IPS-18a (cell line): Measurements from ENCODE around the gene CD33.
"Not testable (repeated sequence)": the region's sequence is repeated elsewhere in the genome, so short reads cannot be mapped to it uniquely, and the experiment has no call there.

Source experiments
- H3K27ac ChIP-seq: one replicate; pipeline ENCODE4 v1.5.1; 2013; ENCODE audit warnings: low read length
- H3K27me3 ChIP-seq: one replicate; pipeline ENCODE4 v1.6.1; 2013; ENCODE audit warnings: mild to moderate bottlenecking, low read length; ENCODE audit not compliant: control insufficient read depth, insufficient read depth
- H3K36me3 ChIP-seq: one replicate; pipeline ENCODE4 v1.6.1; 2013; ENCODE audit warnings: low read depth, low read length; ENCODE audit not compliant: control insufficient read depth
- H3K4me1 ChIP-seq: one replicate; pipeline ENCODE4 v1.6.1; 2013; ENCODE audit warnings: low read depth, low read length; ENCODE audit not compliant: control insufficient read depth
- H3K4me3 ChIP-seq: one replicate; pipeline ENCODE4 v1.5.1; 2013; ENCODE audit warnings: low read length
- H3K9ac ChIP-seq: one replicate; pipeline ENCODE4 v1.6.1; 2013; ENCODE audit warnings: mild to moderate bottlenecking, low read length, moderate library complexity
- H3K9me3 ChIP-seq: one replicate; pipeline ENCODE4 v1.6.1; 2013; ENCODE audit warnings: low read depth, low read length; ENCODE audit not compliant: control insufficient read depth

The CD33 gene

GRCh38 chr19:51224898-51225393 lies at the start of gene CD33:
Gene CD33, plus strand, starts transcription at chr19:51225080. Its CDS starts 39 bp downstream, at chr19:51225119.
- not testable (repeated sequence) for H3K36me3 ChIP-seq, H3K27ac ChIP-seq, H3K27me3 ChIP-seq, H3K9me3 ChIP-seq, H3K9ac ChIP-seq, H3K4me1 ChIP-seq, H3K4me3 ChIP-seq

DNA sequence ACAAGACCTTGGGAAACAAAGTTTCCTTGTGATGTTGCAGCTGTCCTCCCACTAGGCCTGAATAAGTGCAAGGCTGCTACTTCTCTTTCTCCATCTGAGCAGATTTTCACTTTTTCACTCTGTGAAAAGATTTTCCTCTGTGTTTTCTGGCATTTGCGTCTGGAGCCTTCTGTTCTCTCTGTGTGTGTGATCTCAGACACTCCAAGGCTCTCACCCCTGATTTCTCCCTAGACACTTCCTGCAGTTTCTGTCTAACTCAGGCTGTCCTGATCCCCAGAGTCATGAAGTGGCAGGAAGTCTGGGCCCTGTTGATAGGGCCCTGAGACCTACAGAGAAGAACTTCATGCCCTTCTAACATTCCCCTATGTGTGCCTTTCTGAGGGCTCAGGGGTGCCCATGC lies 45.6 kb upstream of the CD33 start:
- Histone ChIP-seq H3K27me3 (peaks cover 14% of the 10 kb centered on the region), H3K36me3 (no peaks in the 10 kb centered on the region), H3K4me3 (no peak overlapping the region), H3K4me1 (no peaks in the 10 kb centered on the region), H3K27ac (no peak overlapping the region), H3K9ac (no peak overlapping the region), H3K9me3 (no peaks in the 10 kb centered on the region)

DNA sequence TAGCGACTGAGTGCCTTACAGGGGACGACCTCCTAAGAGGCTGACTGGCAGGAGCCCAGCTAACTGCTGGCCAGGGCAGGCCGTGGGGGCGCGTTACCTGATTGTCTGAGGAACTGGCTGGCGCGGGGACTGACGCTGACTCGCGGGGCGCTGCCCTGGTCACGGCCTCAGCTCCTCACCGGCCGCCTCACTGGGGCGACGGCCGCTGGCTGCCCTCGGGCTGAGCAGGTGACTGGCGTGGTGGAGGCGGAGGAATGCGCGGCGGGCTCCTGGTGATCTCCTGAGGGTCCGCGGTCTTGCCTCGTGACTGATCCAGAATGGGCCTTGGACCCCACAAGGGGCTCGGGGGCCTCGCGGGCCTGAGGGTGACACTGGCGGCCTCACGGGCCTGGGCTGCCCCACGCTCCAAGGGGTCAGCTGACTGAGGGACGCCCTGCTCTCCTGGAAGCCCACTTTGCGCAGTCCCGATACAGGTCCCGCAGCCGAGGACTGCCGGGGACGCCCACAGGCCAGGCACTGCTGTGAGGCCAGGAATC lies 43.4 kb upstream of the CD33 start:
- H3K36me3 ChIP-seq, result no peaks in the 10 kb centered on the region
- no peak overlapping the region for H3K9ac ChIP-seq
- H3K4me1 ChIP-seq, result no peaks in the 10 kb centered on the region
- H3K9me3 ChIP-seq, result no peaks in the 10 kb centered on the region
- H3K27me3 ChIP-seq, result peaks cover 16% of the 10 kb centered on the region
- no peak overlapping the region for H3K27ac ChIP-seq
- no peak overlapping the region for H3K4me3 ChIP-seq

DNA sequence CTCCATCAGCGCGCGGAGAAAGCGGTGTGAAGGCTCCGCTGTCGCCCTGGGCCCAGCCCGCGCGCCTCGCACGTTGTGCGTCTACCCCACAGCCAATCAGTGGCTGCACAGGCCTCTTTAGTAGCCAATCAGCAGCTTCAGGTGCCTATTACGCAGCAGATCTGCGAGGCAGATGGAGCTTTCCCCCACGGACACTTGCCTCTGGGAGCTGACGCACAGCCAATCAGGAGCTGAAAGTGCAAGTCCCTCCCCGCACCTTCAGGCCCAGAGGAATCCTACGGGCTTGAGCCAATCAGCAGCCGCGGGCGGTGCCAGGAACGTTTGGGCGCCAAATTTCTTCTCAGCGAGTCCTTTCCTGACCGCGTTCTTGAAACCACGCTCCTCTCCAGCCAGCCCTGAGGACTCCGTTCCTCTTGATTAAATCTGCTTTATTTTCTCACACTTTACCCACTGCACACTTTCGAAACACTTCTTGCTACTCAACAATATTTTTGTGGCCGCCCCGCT lies 42.9 kb upstream of the CD33 start:
- H3K36me3 ChIP-seq, result no peaks in the 10 kb centered on the region
- no peak overlapping the region for H3K27ac ChIP-seq
- H3K9me3 ChIP-seq, result no peaks in the 10 kb centered on the region
- H3K4me1 ChIP-seq, result no peaks in the 10 kb centered on the region
- H3K9ac ChIP-seq, result no peak overlapping the region
- H3K27me3 ChIP-seq, result peaks cover 16% of the 10 kb centered on the region
- H3K4me3 ChIP-seq, result peak overlapping the region; percentile 54

- H3K4me1 ChIP-seq, result no peaks in the 10 kb centered on the region
- no peaks in the 10 kb centered on the region for H3K9me3 ChIP-seq
- H3K27ac ChIP-seq, result no peak overlapping the region
- H3K27me3 ChIP-seq, result peaks cover 16% of the 10 kb centered on the region
- no peak overlapping the region for H3K4me3 ChIP-seq
- no peaks in the 10 kb centered on the region for H3K36me3 ChIP-seq
- H3K9ac ChIP-seq, result no peak overlapping the region
Measured at GRCh38 chr19:51183629-51184028, 41.3 kb upstream of the CD33 start.

DNA sequence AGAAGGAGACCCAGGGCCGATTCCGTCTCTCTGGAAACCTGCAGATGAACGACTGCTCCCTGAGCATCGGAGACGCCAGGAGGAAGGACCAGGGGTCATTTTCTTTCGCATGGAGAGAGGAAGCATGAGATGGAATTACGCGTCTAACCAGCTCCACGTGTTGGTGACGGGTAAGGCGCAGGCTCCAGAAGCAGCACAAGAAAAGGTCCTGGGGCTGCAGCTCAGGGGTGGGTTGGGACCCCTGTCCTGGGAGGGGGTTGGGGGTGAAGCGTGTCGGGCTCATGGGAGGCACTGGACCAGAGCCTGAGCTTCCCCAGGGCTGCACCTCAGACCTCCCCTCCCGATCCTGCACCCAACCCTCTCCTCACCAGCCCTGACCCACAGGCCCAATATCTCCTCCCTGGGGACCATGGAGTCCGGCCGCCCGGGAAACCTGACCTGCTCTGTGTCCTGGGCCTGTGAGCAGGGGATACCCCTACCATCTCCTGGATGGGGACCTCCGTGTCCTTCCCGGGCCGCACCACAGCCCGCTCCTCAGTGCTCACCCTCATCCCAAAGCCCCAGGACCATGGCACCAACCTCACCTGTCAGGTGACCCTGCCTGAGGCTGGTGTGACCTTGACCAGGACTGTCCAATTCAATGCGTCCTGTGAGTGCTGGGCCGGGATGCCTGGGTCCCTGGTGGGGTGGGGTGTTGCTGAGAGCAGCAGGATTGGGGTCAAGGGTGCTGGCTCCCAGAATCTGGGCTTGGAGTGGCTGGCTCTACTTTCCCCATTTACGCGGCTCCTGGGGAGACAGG lies 39.6 kb upstream of the CD33 start:
- H3K36me3 ChIP-seq, result no peaks in the 10 kb centered on the region
- H3K4me1 ChIP-seq, result no peaks in the 10 kb centered on the region
- H3K9ac ChIP-seq, result no peak overlapping the region
- peaks cover 16% of the 10 kb centered on the region for H3K27me3 ChIP-seq
- no peak overlapping the region for H3K27ac ChIP-seq
- no peak overlapping the region for H3K4me3 ChIP-seq
- no peaks in the 10 kb centered on the region for H3K9me3 ChIP-seq

GRCh38 chr19:51185868-51186215 lies 39.0 kb upstream of the CD33 start:
- Histone ChIP-seq H3K36me3 (no peaks in the 10 kb centered on the region), H3K4me1 (no peaks in the 10 kb centered on the region), H3K27me3 (peaks cover 16% of the 10 kb centered on the region), H3K9ac (no peak overlapping the region), H3K27ac (no peak overlapping the region), H3K4me3 (no peak overlapping the region), H3K9me3 (no peaks in the 10 kb centered on the region)

DNA sequence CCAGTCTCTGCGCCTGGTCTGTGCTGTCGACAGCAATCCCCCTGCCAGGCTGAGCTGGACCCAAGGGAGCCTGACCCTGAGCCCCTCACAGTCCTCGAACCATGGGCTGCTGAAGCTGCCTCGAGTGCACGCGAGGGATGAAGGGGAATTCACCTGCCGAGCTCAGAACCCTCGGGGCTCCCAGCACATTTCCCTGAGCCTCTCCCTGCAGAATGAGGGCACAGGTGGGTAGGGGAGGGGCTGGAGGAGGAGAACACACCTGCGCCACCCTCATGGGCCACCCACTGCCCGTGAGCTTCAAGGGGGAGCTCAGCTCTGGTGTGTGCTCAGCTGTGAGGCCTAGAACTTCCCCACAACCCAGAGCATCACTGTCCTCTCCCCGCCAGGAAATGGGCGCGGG lies 38.6 kb upstream of the CD33 start:
- H3K27ac ChIP-seq, result no peak overlapping the region
- H3K36me3 ChIP-seq, result no peaks in the 10 kb centered on the region
- peaks cover 16% of the 10 kb centered on the region for H3K27me3 ChIP-seq
- H3K4me3 ChIP-seq, result no peak overlapping the region
- no peak overlapping the region for H3K9ac ChIP-seq
- H3K4me1 ChIP-seq, result no peaks in the 10 kb centered on the region
- no peaks in the 10 kb centered on the region for H3K9me3 ChIP-seq

DNA sequence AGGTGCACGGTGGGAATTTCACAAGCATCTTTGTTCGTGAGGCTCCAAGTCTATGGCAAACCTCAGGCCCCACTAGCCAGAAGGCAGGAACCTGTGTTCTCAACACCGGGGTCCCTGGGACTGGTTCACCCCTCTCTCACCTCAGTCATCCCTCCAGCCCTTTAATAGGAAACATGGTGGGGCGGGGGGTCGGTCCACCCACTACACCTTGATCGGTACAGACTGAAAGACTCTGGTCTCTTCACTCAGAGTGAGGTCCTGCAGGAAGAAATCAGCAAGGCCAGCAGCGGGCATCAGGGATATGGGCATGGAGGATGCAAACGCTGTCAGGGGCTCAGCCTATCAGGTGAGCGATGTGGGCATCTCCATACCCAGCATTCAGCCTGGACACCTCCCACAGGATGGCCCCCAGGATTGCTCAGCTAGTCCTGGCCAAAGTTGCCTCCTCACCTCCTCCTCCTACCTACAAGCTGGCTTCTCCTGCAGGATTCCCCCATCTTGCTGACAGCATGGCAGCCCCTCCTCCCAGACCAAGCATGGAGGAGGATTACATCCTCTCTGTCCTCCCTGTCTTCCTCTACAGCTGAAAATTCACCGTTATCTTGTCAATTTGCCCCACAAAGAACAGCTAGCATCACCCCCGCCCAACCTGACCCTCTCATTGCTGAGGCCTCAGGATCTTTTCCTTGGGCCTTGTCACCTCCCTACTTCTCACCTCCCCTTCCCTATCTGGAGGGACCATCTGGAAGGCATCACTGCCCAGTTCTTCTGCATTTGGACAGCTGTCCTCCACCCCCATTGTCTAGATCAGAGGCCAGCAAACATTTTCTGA lies 37.3 kb upstream of the CD33 start:
- Histone ChIP-seq H3K27ac (no peak overlapping the region), H3K4me3 (no peak overlapping the region), H3K27me3 (peaks cover 7% of the 10 kb centered on the region), H3K4me1 (no peaks in the 10 kb centered on the region), H3K9me3 (no peaks in the 10 kb centered on the region), H3K9ac (no peak overlapping the region), H3K36me3 (no peaks in the 10 kb centered on the region)

- H3K4me1 ChIP-seq, result no peaks in the 10 kb centered on the region
- no peaks in the 10 kb centered on the region for H3K9me3 ChIP-seq
- H3K27ac ChIP-seq, result no peak overlapping the region
- H3K4me3 ChIP-seq, result no peak overlapping the region
- peaks cover 7% of the 10 kb centered on the region for H3K27me3 ChIP-seq
- no peaks in the 10 kb centered on the region for H3K36me3 ChIP-seq
- no peak overlapping the region for H3K9ac ChIP-seq
Measured at GRCh38 chr19:51188227-51188559, 36.7 kb upstream of the CD33 start.

GRCh38 chr19:51192689-51193088 lies 32.2 kb upstream of the CD33 start:
- H3K9me3 ChIP-seq, result no peaks in the 10 kb centered on the region
- H3K27me3 ChIP-seq, result no peaks in the 10 kb centered on the region
- no peak overlapping the region for H3K9ac ChIP-seq
- H3K27ac ChIP-seq, result no peak overlapping the region
- H3K36me3 ChIP-seq, result no peaks in the 10 kb centered on the region
- no peaks in the 10 kb centered on the region for H3K4me1 ChIP-seq
- H3K4me3 ChIP-seq, result no peak overlapping the region
